Endothelial cell of hepatic sinusoid (primary cell): Measurements from ENCODE around the gene ALDH1A1.
"Not testable (repeated sequence)": the region's sequence is repeated elsewhere in the genome, so short reads cannot be mapped to it uniquely, and the experiment has no call there.

Experiments
- in situ Hi-C: cut with HindIII; loops from 2 replicates; pipeline ENCODE4 v1.10.0; 2017; ENCODE audit warnings: low sequenced_read_pairs

ALDH1A1 gene

GRCh38 chr9:72946318-72946717 is 6.5 kb downstream of the ALDH1A1 start:
- in situ Hi-C loops: no loop called here

GRCh38 chr9:72945391-72945790 is 7.5 kb downstream of the ALDH1A1 start:
- in situ Hi-C loops: no loop called here

- in situ Hi-C loops: no loop called here
Measured at GRCh38 chr9:72943844-72944462, 8.9 kb downstream of the ALDH1A1 start.

GRCh38 chr9:72942451-72942850 is 10.4 kb downstream of the ALDH1A1 start:
- in situ Hi-C loops: no loop called here

GRCh38 chr9:72939581-72939980 is 13.3 kb downstream of the ALDH1A1 start:
- in situ Hi-C loops: not testable (repeated sequence)

GRCh38 chr9:72937545-72937944 is 15.3 kb downstream of the ALDH1A1 start:
- in situ Hi-C loops: no loop called here

- in situ Hi-C loops: no loop called here
Measured at GRCh38 chr9:72936679-72937078, 16.2 kb downstream of the ALDH1A1 start.

- in situ Hi-C loops: no loop called here
Measured at GRCh38 chr9:72936266-72936665, 16.6 kb downstream of the ALDH1A1 start.

GRCh38 chr9:72935595-72935994 is 17.3 kb downstream of the ALDH1A1 start:
- in situ Hi-C loops: no loop called here

- in situ Hi-C loops: no loop called here
Measured at GRCh38 chr9:72933730-72934665, 18.9 kb downstream of the ALDH1A1 start.

- in situ Hi-C loops: no loop called here
Measured at GRCh38 chr9:72932619-72933018, 20.2 kb downstream of the ALDH1A1 start.

GRCh38 chr9:72931897-72932296 is 21.0 kb downstream of the ALDH1A1 start:
- in situ Hi-C loops: no loop called here

- in situ Hi-C loops: no loop called here
Measured at GRCh38 chr9:72931437-72931836, 21.4 kb downstream of the ALDH1A1 start.

GRCh38 chr9:72930828-72931227 is 22.0 kb downstream of the ALDH1A1 start:
- in situ Hi-C loops: no loop called here

- in situ Hi-C loops: no loop called here
Measured at GRCh38 chr9:72929542-72929941, 23.3 kb downstream of the ALDH1A1 start.

- in situ Hi-C loops: no loop called here
Measured at GRCh38 chr9:72928042-72928507, 24.8 kb downstream of the ALDH1A1 start.

GRCh38 chr9:72926506-72926905 is 26.3 kb downstream of the ALDH1A1 start:
- in situ Hi-C loops: no loop called here

- in situ Hi-C loops: no loop called here
Measured at GRCh38 chr9:72925891-72926290, 27.0 kb downstream of the ALDH1A1 start.

- in situ Hi-C loops: no loop called here
Measured at GRCh38 chr9:72925126-72925789, 27.6 kb downstream of the ALDH1A1 start.

GRCh38 chr9:72924154-72924790 is 28.6 kb downstream of the ALDH1A1 start:
- in situ Hi-C loops: loop anchor here (25.0 kb wide), 1 partner anchor 112 kb away; no protein-coding TSS in a partner anchor

- in situ Hi-C loops: loop anchor here (25.0 kb wide), 1 partner anchor 111 kb away; no protein-coding TSS in a partner anchor
Measured at GRCh38 chr9:72923077-72923476, 29.8 kb downstream of the ALDH1A1 start.
